GM23338 (cell line): ENCODE data around the gene DGAT2. TPM values are rescaled to one million over a fixed set of nuclear protein-coding genes. Genes with fewer than 3 reads are reported as not detected.

Experiments
- ATAC-seq: fragments of 200-7000 bp; cut with Tn5 transposase; 3 replicates; pipeline ENCODE4 v1.9.1; 2020
- DNase-seq: peaks from one replicate; pipeline ENCODE4 v3.0.0-alpha.2; 2015; ENCODE audit warnings: low spot score
- H2AFZ ChIP-seq: fragments of 200-600 bp; sonication (generic); 2 replicates; pipeline ENCODE4 v1.8.0; 2016; ENCODE audit warnings: antibody characterized with exemption, mild to moderate bottlenecking, moderate library complexity
- H3F3A ChIP-seq: fragments of 200-600 bp; sonication (generic); replicated peaks from 2 replicates; pipeline ENCODE4 v1.8.0; 2017; ENCODE audit warnings: antibody characterized with exemption, mixed run types, low read depth
- H3K27ac ChIP-seq: fragments of 200-600 bp; sonication (generic); 2 replicates; pipeline ENCODE4 v1.6.1; 2016; ENCODE audit warnings: low read depth
- H3K27me3 ChIP-seq: fragments of 200-600 bp; sonication (generic); 2 replicates; pipeline ENCODE4 v1.8.0; 2016; ENCODE audit warnings: mild to moderate bottlenecking, mixed run types, moderate library complexity; ENCODE audit not compliant: insufficient read depth
- H3K36me3 ChIP-seq: fragments of 200-600 bp; sonication (generic); 2 replicates; pipeline ENCODE4 v1.8.0; 2016; ENCODE audit warnings: mild to moderate bottlenecking; ENCODE audit not compliant: insufficient read depth
- H3K4me1 ChIP-seq: fragments of 200-600 bp; sonication (generic); 2 replicates; pipeline ENCODE4 v1.8.0; 2016; ENCODE audit warnings: mild to moderate bottlenecking, moderate library complexity; ENCODE audit not compliant: insufficient read depth
- H3K4me2 ChIP-seq: fragments of 200-600 bp; sonication (generic); 2 replicates; pipeline ENCODE4 v1.7.1; 2017; ENCODE audit warnings: mixed run types
- H3K4me3 ChIP-seq: fragments of 200-600 bp; sonication (generic); 2 replicates; pipeline ENCODE4 v1.6.1; 2016; ENCODE audit warnings: mixed run types
- H3K79me2 ChIP-seq: fragments of 200-600 bp; sonication (generic); replicated peaks from 2 replicates; pipeline ENCODE4 v1.8.0; 2017; ENCODE audit warnings: mild to moderate bottlenecking; ENCODE audit not compliant: insufficient read depth
- H3K9me2 ChIP-seq: fragments of 200-600 bp; sonication (generic); 2 replicates; pipeline ENCODE4 v1.8.0; 2017; ENCODE audit not compliant: insufficient read depth
- H4K20me1 ChIP-seq: fragments of 200-600 bp; sonication (generic); replicated peaks from 2 replicates; pipeline ENCODE4 v1.8.0; 2017; ENCODE audit warnings: mild to moderate bottlenecking; ENCODE audit not compliant: insufficient read depth
- H3K27ac Mint-ChIP-seq: 2 replicates; pipeline ENCODE4 v1.8.0; 2020; ENCODE audit warnings: inconsistent platforms, mild to moderate bottlenecking, moderate library complexity, mixed read lengths
- H3K27me3 Mint-ChIP-seq: 3 replicates; pipeline ENCODE4 v1.8.0; 2022; ENCODE audit warnings: low read depth, mild to moderate bottlenecking, moderate library complexity, mixed read lengths, inconsistent platforms; ENCODE audit not compliant: insufficient read depth, poor library complexity
- H3K36me3 Mint-ChIP-seq: 3 replicates; pipeline ENCODE4 v1.8.0; 2021; ENCODE audit warnings: low read depth, mild to moderate bottlenecking, inconsistent platforms, moderate library complexity, mixed read lengths
- H3K4me1 Mint-ChIP-seq: 3 replicates; pipeline ENCODE4 v1.8.0; 2020; ENCODE audit warnings: mild to moderate bottlenecking, inconsistent platforms, mixed read lengths
- H3K4me3 Mint-ChIP-seq: 3 replicates; pipeline ENCODE4 v1.8.0; 2021; ENCODE audit warnings: moderate library complexity, mild to moderate bottlenecking, inconsistent platforms, mixed read lengths
- H3K9me3 Mint-ChIP-seq: 3 replicates; pipeline ENCODE4 v1.8.0; 2020; ENCODE audit warnings: moderate library complexity, mild to moderate bottlenecking, inconsistent platforms, mixed read lengths
- CREB1 ChIP-seq: fragments of 250-450 bp; sonication (Bioruptor Pico); IDR thresholded peaks from 2 replicates; pipeline ENCODE4 v1.5.0; 2020; ENCODE audit warnings: low read depth, mild to moderate bottlenecking, moderate library complexity
- EZH2 ChIP-seq: fragments of 200-600 bp; sonication (generic); IDR thresholded peaks from one replicate; pipeline ENCODE4 v1.8.0; 2017; ENCODE audit warnings: antibody characterized with exemption, mild to moderate bottlenecking, low read depth; ENCODE audit not compliant: unreplicated experiment
- EZH2phosphoT487 ChIP-seq: fragments of 200-600 bp; sonication (generic); IDR thresholded peaks from one replicate; pipeline ENCODE4 v1.8.1; 2018; ENCODE audit warnings: antibody characterized with exemption; ENCODE audit not compliant: unreplicated experiment
- JUNB ChIP-seq: IDR thresholded peaks from one replicate; pipeline ENCODE4 v1.6.1; 2016; ENCODE audit warnings: antibody characterized with exemption; ENCODE audit not compliant: unreplicated experiment
- NANOG ChIP-seq: IDR thresholded peaks from 2 replicates; pipeline ENCODE4 v1.6.1; 2016; ENCODE audit warnings: antibody characterized with exemption, borderline replicate concordance
- POLR2AphosphoS5 ChIP-seq: IDR thresholded peaks from 2 replicates; pipeline ENCODE4 v1.6.1; 2016; ENCODE audit warnings: antibody characterized with exemption, low read depth
- STAT1 ChIP-seq: IDR thresholded peaks from one replicate; pipeline ENCODE4 v1.6.1; 2016; ENCODE audit warnings: antibody characterized with exemption; ENCODE audit not compliant: unreplicated experiment
- ZNF114 ChIP-seq: fragments of 250-450 bp; sonication (Bioruptor Pico); IDR thresholded peaks from 2 replicates; pipeline ENCODE4 v1.5.0; 2020; ENCODE audit warnings: mild to moderate bottlenecking, moderate library complexity
- ZNF331 ChIP-seq: fragments of 250-450 bp; sonication (Bioruptor Pico); IDR thresholded peaks from 2 replicates; pipeline ENCODE4 v1.5.0; 2020; ENCODE audit warnings: low read depth, mild to moderate bottlenecking, moderate library complexity
- polyA plus RNA-seq: library from polyadenylated mRNA; unstranded; fragments of >200 nt; fragmentation: Nextera tagmentation; extraction: Ambion mirVana; gene quantifications from 2 replicates; pipeline ENCODE4 v1.2.1, GENCODE V29; 2016
- total RNA-seq: library from RNA; depleted of rRNA; stranded (reverse); fragments of >200 nt; shearing (Covaris generic); gene quantifications from 2 replicates; pipeline ENCODE4 v1.2.3, GENCODE V29; 2014
- TF ChIP-seq, protein P1 (sequence below), 2 experiments: fragments of 200-600 bp in 1 of 2; sonication (generic) in 1 of 2; conservative IDR thresholded peaks; 2 replicates each; pipeline versions ENCODE4 v1.5.1 to v1.6.1; 2016 to 2017; ENCODE audit warnings: antibody characterized with exemption in 2 of 2, low read depth in 2 of 2, mild to moderate bottlenecking in 2 of 2, moderate library complexity in 1 of 2
- TF ChIP-seq, protein P2 (sequence below): IDR thresholded peaks from 2 replicates; pipeline ENCODE4 v1.6.1; 2016; ENCODE audit warnings: antibody characterized with exemption
- TF ChIP-seq, protein P3 (sequence below): IDR thresholded peaks from one replicate; pipeline ENCODE4 v1.6.1; 2018; ENCODE audit warnings: antibody characterized with exemption; ENCODE audit not compliant: unreplicated experiment
- TF ChIP-seq, protein P4 (sequence below): fragments of 250-450 bp; sonication (Bioruptor Pico); IDR thresholded peaks from 2 replicates; pipeline ENCODE4 v1.5.0; 2020; ENCODE audit warnings: mild to moderate bottlenecking, moderate library complexity

Gene DGAT2
- total and polyA plus RNA-seq, 2 experiments from 2014 or later, result 1.9 to 2.6 TPM

DNA sequence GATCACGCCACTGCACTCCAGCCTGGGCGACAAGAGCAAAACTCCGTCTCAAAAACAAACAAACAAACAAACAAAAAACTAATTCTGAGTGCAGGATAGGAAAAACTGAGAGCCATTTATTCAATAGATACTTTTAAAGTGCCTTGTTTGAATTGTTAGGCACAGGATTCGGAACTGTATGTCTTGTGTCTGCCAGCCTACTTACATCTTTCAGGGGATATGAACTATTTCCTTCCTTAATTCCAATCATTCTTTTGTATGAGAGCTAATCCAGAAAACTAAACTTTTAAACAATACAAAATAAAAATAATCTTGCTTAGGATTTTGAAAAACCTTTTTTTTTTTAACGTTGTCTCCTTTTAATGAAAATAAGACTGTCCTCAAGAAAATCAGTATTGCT is 59.0 kb downstream of the DGAT2 start:
- Mint-ChIP-seq H3K4me1 (peaks cover 3% of the 10 kb centered on the region; the same call in 1 of the 3 replicates), H3K36me3 (0 out of 3 replicates have a peak, but pooled peaks cover 4% of the 10 kb centered on the region), H3K27ac (no peak overlapping the region), H3K27me3 (peaks cover 2% of the 10 kb centered on the region), H3K9me3 (no peaks in the 10 kb centered on the region), H3K4me3 (no peak overlapping the region)
- Histone ChIP-seq H2AFZ (no peak overlapping the region), H3K36me3 (no peaks in the 10 kb centered on the region), H3K4me1 (no peaks in the 10 kb centered on the region), H3K27ac (no peak overlapping the region), H3K4me2 (no peak overlapping the region), H3K4me3 (no peak overlapping the region), H4K20me1 (peaks cover 7% of the 10 kb centered on the region; the same call in 1 of the 2 replicates), H3K79me2 (peaks cover 63% of the 10 kb centered on the region), H3K9me2 (no peaks in the 10 kb centered on the region), H3K27me3 (no peaks in the 10 kb centered on the region), H3F3A (no peaks in the 10 kb centered on the region)
- TF ChIP-seq STAT1, result no peak
- TF ChIP-seq, protein P1, sequence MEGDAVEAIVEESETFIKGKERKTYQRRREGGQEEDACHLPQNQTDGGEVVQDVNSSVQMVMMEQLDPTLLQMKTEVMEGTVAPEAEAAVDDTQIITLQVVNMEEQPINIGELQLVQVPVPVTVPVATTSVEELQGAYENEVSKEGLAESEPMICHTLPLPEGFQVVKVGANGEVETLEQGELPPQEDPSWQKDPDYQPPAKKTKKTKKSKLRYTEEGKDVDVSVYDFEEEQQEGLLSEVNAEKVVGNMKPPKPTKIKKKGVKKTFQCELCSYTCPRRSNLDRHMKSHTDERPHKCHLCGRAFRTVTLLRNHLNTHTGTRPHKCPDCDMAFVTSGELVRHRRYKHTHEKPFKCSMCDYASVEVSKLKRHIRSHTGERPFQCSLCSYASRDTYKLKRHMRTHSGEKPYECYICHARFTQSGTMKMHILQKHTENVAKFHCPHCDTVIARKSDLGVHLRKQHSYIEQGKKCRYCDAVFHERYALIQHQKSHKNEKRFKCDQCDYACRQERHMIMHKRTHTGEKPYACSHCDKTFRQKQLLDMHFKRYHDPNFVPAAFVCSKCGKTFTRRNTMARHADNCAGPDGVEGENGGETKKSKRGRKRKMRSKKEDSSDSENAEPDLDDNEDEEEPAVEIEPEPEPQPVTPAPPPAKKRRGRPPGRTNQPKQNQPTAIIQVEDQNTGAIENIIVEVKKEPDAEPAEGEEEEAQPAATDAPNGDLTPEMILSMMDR (conservative IDR thresholded peaks at IDR 0.05; ENCODE audit: low read depth in 2 of 2), result no peak
- no peak for TF ChIP-seq NANOG
- TF ChIP-seq, protein P2, sequence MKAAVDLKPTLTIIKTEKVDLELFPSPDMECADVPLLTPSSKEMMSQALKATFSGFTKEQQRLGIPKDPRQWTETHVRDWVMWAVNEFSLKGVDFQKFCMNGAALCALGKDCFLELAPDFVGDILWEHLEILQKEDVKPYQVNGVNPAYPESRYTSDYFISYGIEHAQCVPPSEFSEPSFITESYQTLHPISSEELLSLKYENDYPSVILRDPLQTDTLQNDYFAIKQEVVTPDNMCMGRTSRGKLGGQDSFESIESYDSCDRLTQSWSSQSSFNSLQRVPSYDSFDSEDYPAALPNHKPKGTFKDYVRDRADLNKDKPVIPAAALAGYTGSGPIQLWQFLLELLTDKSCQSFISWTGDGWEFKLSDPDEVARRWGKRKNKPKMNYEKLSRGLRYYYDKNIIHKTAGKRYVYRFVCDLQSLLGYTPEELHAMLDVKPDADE, result no peak
- TF ChIP-seq POLR2AphosphoS5, result no peak
- TF ChIP-seq CREB1 (CRISPR knock-in tag), result no peak
- no peak for TF ChIP-seq EZH2
- no peak for TF ChIP-seq ZNF114 (CRISPR knock-in tag)
- TF ChIP-seq, protein P3, sequence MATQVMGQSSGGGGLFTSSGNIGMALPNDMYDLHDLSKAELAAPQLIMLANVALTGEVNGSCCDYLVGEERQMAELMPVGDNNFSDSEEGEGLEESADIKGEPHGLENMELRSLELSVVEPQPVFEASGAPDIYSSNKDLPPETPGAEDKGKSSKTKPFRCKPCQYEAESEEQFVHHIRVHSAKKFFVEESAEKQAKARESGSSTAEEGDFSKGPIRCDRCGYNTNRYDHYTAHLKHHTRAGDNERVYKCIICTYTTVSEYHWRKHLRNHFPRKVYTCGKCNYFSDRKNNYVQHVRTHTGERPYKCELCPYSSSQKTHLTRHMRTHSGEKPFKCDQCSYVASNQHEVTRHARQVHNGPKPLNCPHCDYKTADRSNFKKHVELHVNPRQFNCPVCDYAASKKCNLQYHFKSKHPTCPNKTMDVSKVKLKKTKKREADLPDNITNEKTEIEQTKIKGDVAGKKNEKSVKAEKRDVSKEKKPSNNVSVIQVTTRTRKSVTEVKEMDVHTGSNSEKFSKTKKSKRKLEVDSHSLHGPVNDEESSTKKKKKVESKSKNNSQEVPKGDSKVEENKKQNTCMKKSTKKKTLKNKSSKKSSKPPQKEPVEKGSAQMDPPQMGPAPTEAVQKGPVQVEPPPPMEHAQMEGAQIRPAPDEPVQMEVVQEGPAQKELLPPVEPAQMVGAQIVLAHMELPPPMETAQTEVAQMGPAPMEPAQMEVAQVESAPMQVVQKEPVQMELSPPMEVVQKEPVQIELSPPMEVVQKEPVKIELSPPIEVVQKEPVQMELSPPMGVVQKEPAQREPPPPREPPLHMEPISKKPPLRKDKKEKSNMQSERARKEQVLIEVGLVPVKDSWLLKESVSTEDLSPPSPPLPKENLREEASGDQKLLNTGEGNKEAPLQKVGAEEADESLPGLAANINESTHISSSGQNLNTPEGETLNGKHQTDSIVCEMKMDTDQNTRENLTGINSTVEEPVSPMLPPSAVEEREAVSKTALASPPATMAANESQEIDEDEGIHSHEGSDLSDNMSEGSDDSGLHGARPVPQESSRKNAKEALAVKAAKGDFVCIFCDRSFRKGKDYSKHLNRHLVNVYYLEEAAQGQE, result no peak
- TF ChIP-seq, protein P4, sequence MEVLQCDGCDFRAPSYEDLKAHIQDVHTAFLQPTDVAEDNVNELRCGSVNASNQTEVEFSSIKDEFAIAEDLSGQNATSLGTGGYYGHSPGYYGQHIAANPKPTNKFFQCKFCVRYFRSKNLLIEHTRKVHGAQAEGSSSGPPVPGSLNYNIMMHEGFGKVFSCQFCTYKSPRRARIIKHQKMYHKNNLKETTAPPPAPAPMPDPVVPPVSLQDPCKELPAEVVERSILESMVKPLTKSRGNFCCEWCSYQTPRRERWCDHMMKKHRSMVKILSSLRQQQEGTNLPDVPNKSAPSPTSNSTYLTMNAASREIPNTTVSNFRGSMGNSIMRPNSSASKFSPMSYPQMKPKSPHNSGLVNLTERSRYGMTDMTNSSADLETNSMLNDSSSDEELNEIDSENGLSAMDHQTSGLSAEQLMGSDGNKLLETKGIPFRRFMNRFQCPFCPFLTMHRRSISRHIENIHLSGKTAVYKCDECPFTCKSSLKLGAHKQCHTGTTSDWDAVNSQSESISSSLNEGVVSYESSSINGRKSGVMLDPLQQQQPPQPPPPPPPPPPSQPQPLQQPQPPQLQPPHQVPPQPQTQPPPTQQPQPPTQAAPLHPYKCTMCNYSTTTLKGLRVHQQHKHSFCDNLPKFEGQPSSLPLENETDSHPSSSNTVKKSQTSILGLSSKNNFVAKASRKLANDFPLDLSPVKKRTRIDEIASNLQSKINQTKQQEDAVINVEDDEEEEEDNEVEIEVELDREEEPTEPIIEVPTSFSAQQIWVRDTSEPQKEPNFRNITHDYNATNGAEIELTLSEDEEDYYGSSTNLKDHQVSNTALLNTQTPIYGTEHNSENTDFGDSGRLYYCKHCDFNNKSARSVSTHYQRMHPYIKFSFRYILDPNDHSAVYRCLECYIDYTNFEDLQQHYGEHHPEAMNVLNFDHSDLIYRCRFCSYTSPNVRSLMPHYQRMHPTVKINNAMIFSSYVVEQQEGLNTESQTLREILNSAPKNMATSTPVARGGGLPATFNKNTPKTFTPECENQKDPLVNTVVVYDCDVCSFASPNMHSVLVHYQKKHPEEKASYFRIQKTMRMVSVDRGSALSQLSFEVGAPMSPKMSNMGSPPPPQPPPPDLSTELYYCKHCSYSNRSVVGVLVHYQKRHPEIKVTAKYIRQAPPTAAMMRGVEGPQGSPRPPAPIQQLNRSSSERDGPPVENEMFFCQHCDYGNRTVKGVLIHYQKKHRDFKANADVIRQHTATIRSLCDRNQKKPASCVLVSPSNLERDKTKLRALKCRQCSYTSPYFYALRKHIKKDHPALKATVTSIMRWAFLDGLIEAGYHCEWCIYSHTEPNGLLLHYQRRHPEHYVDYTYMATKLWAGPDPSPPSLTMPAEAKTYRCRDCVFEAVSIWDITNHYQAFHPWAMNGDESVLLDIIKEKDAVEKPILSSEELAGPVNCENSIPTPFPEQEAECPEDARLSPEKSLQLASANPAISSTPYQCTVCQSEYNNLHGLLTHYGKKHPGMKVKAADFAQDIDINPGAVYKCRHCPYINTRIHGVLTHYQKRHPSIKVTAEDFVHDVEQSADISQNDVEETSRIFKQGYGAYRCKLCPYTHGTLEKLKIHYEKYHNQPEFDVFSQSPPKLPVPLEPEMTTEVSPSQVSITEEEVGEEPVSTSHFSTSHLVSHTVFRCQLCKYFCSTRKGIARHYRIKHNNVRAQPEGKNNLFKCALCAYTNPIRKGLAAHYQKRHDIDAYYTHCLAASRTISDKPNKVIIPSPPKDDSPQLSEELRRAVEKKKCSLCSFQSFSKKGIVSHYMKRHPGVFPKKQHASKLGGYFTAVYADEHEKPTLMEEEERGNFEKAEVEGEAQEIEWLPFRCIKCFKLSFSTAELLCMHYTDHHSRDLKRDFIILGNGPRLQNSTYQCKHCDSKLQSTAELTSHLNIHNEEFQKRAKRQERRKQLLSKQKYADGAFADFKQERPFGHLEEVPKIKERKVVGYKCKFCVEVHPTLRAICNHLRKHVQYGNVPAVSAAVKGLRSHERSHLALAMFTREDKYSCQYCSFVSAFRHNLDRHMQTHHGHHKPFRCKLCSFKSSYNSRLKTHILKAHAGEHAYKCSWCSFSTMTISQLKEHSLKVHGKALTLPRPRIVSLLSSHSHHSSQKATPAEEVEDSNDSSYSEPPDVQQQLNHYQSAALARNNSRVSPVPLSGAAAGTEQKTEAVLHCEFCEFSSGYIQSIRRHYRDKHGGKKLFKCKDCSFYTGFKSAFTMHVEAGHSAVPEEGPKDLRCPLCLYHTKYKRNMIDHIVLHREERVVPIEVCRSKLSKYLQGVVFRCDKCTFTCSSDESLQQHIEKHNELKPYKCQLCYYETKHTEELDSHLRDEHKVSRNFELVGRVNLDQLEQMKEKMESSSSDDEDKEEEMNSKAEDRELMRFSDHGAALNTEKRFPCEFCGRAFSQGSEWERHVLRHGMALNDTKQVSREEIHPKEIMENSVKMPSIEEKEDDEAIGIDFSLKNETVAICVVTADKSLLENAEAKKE (CRISPR knock-in tag), result no peak
- TF ChIP-seq ZNF331, result no peak
- no peak for TF ChIP-seq EZH2phosphoT487
- no peak for TF ChIP-seq JUNB
- ATAC-seq, result no peak
- no peak for DNase-seq
